NCI-H146 treated with DMSO at 0.1 percent for 48 hours (cell line): ENCODE data around the gene RNH1.
"Not testable (repeated sequence)": the region's sequence is repeated elsewhere in the genome, so short reads cannot be mapped to it uniquely, and the experiment has no call there.

Experiments used
- DNase-seq: peaks from one replicate; lab custom pipeline; 2025; ENCODE audit not compliant: unreplicated experiment; lab: John Stamatoyannopoulos, UW

RNH1 gene

GRCh38 chr11:477052-477715 lies 29.9 kb downstream of the RNH1 start:
- no peak for DNase-seq

- DNase-seq = no peak
Observed at GRCh38 chr11:476416-476815, 30.6 kb downstream of the RNH1 start.

GRCh38 chr11:475941-476340 lies 31.1 kb downstream of the RNH1 start:
- DNase-seq = no peak

- DNase-seq = no peak
Observed at GRCh38 chr11:474914-475506, 32.0 kb downstream of the RNH1 start.

GRCh38 chr11:473962-474785 lies 32.9 kb downstream of the RNH1 start:
- DNase-seq = no peak

GRCh38 chr11:473415-473814 lies 33.6 kb downstream of the RNH1 start:
- DNase-seq = no peak

GRCh38 chr11:472816-473215 lies 34.2 kb downstream of the RNH1 start:
- DNase-seq = no peak

- no peak for DNase-seq
Observed at GRCh38 chr11:472272-472671, 34.8 kb downstream of the RNH1 start.

- no peak for DNase-seq
Observed at GRCh38 chr11:471468-472145, 35.4 kb downstream of the RNH1 start.

GRCh38 chr11:469684-470560 lies 37.1 kb downstream of the RNH1 start:
- no peak for DNase-seq

- DNase-seq = not testable (repeated sequence)
Observed at GRCh38 chr11:469026-469683, 37.9 kb downstream of the RNH1 start.

- DNase-seq = no peak
Observed at GRCh38 chr11:468493-468892, 38.5 kb downstream of the RNH1 start.

- DNase-seq = no peak
Observed at GRCh38 chr11:468036-468435, 39.0 kb downstream of the RNH1 start.

GRCh38 chr11:465896-466530 lies 41.0 kb downstream of the RNH1 start:
- DNase-seq = no peak

GRCh38 chr11:464316-464715 lies 42.7 kb downstream of the RNH1 start:
- no peak for DNase-seq

- DNase-seq = no peak
Observed at GRCh38 chr11:462107-462890, 44.7 kb downstream of the RNH1 start.

GRCh38 chr11:461626-462025 lies 45.4 kb downstream of the RNH1 start:
- no peak for DNase-seq

- DNase-seq = no peak
Observed at GRCh38 chr11:460331-461199, 46.5 kb downstream of the RNH1 start.
